Gastrocnemius medialis (tissue), 4 donors: ENCODE measurements around the gene GHRL.

Experiments
- CTCF ChIP-seq, 5 experiments: fragments of 450-650 bp in 3 of 5; fragments of 200-600 bp in 2 of 5; sonication (generic) in 2 of 5; IDR thresholded peaks in 4 of 5; conservative IDR thresholded peaks in 1 of 5; 1 replicate in 4 of 5; 2 replicates in 1 of 5; pipeline ENCODE4 v1.5.1; 2016 to 2019; ENCODE audit warnings: antibody characterized with exemption in 5 of 5, mild to moderate bottlenecking in 3 of 5, moderate library complexity in 3 of 5
- POLR2A ChIP-seq, 2 donors: fragments of 450-650 bp; IDR thresholded peaks; one replicate each; pipeline ENCODE4 v1.6.1; 2017; ENCODE audit warnings: antibody characterized with exemption in 2 of 2, mild to moderate bottlenecking in 2 of 2, moderate library complexity in 2 of 2

GRCh38 chr3:10329495-10330015 lies 36.8 kb upstream of the GHRL start:
- no peak for TF ChIP-seq CTCF (IDR thresholded peaks at IDR 0.05 in 4 of 5, conservative IDR thresholded peaks at IDR 0.05 in 1 of 5)
- no peak for TF ChIP-seq POLR2A (IDR thresholded peaks at IDR 0.05)
